ENCODE data around the gene ADCYAP1R1. TPM values are rescaled to one million over a fixed set of nuclear protein-coding genes. Genes with fewer than 3 reads are reported as not detected.

ADCYAP1R1 gene
- total RNA-seq, 1 experiment from 2014 or later = 8.9 TPM

DNA sequence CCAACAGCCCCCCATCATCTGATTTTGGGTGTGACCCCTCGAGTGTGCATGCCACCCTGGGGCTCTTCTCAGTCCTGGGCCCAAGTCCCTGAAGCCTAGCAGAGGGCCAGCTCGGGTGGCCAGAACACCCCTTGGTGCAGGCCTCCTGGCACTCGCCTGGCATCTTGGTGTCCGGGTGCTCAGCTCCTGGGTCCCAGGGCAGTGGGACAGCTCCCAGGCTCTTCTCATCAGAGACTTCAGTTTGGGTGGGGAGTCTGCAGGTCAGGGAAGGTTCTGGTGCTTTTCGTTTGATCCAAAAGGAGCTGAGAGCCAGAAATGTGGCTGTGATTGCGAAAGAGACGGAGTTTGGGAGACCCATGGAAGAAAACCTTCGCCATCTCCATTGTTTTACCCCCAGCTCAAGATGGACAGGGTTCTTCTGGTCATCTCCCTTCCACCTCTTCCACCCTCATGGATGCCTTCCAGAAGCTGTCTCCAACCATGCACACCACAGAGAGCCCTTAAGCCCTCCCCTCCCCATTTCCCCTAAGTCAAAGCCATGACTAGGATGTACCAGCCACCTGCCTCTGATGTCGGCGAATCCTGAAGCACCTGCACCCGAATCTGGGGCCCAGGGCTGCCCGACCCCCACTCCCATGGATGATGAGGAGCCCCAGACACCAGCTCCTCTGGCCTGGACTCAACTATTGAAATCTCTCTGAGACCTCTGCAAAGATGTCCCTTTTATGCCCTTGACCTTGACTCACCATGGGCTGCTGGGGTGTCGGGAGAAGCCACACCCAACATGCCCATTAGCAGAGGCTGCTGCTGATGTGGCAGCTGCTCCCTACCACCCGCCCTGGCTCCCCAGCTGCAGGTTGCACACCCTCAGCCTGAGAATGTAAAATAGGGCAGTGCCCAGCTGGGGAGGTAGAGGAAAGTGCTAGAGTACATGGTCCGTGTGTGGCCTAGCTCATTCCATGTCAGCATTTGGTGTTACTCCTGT is 55.3 kb downstream of the ADCYAP1R1 start:
- Histone ChIP-seq H3K56ac (ENCODE audit: insufficient read length, low read depth, low read length) (no peak overlapping the region), H3K79me2 (ENCODE audit: insufficient read depth, low read length) (no peaks in the 10 kb centered on the region), H4K8ac (replicated peaks; ENCODE audit: insufficient read length, low read depth, low read length) (no peak overlapping the region), H3K9ac (ENCODE audit: extremely low read depth, insufficient read length, low read length) (no peak overlapping the region), H3K23ac (ENCODE audit: insufficient read length, low read depth, low read length) (no peak overlapping the region), H2BK5ac (ENCODE audit: insufficient read length, low read length) (no peak overlapping the region), H4K20me1 (ENCODE audit: control insufficient read depth, insufficient read depth, insufficient read length) (no peaks in the 10 kb centered on the region), H3K14ac (ENCODE audit: insufficient read depth, low read length) (no peak overlapping the region), H3T11ph (ENCODE audit: low read length) (no peak overlapping the region), H2AFZ (ENCODE audit: low read length) (no peak overlapping the region), H2BK120ac (ENCODE audit: low read depth, low read length, poor library complexity, severe bottlenecking) (no peak overlapping the region), H3K18ac (ENCODE audit: insufficient read length, low read depth, low read length) (no peak overlapping the region), H3K27me3 (ENCODE audit: insufficient read depth, low read length) (no peaks in the 10 kb centered on the region), H3K27ac (ENCODE audit: insufficient read length, low read depth, low read length) (no peak overlapping the region), H2BK15ac (ENCODE audit: low read depth, low read length) (no peak overlapping the region), H3K79me1 (ENCODE audit: insufficient read depth, low read depth, low read length, poor library complexity, severe bottlenecking) (no peaks in the 10 kb centered on the region), H2AK5ac (ENCODE audit: insufficient read length, low read length) (no peak overlapping the region), H3K4me2 (ENCODE audit: insufficient read depth, insufficient read length, low read length) (no peak overlapping the region), H4K91ac (ENCODE audit: insufficient read length, low read depth, low read length) (no peak overlapping the region), H2BK20ac (ENCODE audit: low read depth, low read length, poor library complexity, severe bottlenecking) (no peak overlapping the region), H3K23me2 (ENCODE audit: insufficient read length, low read depth, low read length, poor library complexity, severe bottlenecking) (no peaks in the 10 kb centered on the region), H3K9me3 (ENCODE audit: control insufficient read depth, low read depth, low read length) (no peaks in the 10 kb centered on the region), H4K5ac (ENCODE audit: insufficient read length, low read depth, low read length) (no peak overlapping the region), H3K4me1 (ENCODE audit: insufficient read depth, low read length) (no peaks in the 10 kb centered on the region), H2BK12ac (ENCODE audit: insufficient read length, low read depth, low read length) (no peak overlapping the region), H3K4ac (ENCODE audit: low read depth, low read length) (no peak overlapping the region)
- Mint-ChIP-seq H3K4me1 (peaks cover 6 to 8% of the 10 kb centered on the region in 2 experiments; a peak in 2 of 4 replicates), H3K27me3 (ENCODE audit: low read depth) (no peaks in the 10 kb centered on the region; the same call in none of the 2 replicates), H3K27ac (no peak overlapping the region), H3K9me3 (no peaks in the 10 kb centered on the region), H3K36me3 (ENCODE audit: insufficient read depth in 1 of 3, low read depth in 3 of 3) (peaks cover 0 to 4% (median 0%) of the 10 kb centered on the region in 3 experiments; a peak in 2 of 7 replicates), H3K4me3 (no peak overlapping the region)
- peak; percentile 13 for DNase-seq
- WGBS (ENCODE audit: extremely low coverage, insufficient read length, low lambda C conversion rate) = no CpG with 5 or more reads among the region's 15 CpGs
- TF ChIP-seq, protein P1, sequence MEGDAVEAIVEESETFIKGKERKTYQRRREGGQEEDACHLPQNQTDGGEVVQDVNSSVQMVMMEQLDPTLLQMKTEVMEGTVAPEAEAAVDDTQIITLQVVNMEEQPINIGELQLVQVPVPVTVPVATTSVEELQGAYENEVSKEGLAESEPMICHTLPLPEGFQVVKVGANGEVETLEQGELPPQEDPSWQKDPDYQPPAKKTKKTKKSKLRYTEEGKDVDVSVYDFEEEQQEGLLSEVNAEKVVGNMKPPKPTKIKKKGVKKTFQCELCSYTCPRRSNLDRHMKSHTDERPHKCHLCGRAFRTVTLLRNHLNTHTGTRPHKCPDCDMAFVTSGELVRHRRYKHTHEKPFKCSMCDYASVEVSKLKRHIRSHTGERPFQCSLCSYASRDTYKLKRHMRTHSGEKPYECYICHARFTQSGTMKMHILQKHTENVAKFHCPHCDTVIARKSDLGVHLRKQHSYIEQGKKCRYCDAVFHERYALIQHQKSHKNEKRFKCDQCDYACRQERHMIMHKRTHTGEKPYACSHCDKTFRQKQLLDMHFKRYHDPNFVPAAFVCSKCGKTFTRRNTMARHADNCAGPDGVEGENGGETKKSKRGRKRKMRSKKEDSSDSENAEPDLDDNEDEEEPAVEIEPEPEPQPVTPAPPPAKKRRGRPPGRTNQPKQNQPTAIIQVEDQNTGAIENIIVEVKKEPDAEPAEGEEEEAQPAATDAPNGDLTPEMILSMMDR (conservative IDR thresholded peaks at IDR 0.05) = no peak
